Skeletal muscle cell (primary cell): ENCODE data around the gene ATP6V1G3.
"Not testable (repeated sequence)": the region's sequence is repeated elsewhere in the genome, so short reads cannot be mapped to it uniquely, and the experiment has no call there.

Source experiments
- DNase-seq: peaks from one replicate; pipeline ENCODE4 v3.0.0-alpha.2; 2010; ENCODE audit warnings: low read depth
- H3K4me3 ChIP-seq: 2 replicates; pipeline ENCODE4 v1.5.1; 2011; ENCODE audit warnings: low read depth, mild to moderate bottlenecking, control low read depth, low read length, moderate library complexity

ATP6V1G3 gene

DNA sequence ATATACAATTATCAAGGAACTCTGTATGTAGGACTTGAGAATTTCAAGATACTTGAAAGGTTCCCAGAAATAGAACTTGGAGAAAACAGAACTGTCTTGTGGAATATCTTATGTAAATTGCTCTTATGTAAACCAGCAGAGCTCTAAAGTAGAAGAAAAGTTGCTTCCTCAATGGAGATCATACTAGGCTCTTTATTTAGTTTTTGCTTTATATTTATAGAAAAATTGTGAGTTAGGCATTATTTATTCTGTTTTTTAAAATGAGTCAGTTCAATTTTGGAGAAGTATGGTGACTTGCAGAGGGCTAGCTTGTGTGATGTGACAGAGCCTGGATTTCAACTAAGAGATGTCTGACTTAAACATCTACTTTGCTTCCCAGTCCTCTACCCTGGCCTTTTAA, 40.4 kb downstream of the ATP6V1G3 start:
- no peak for DNase-seq

GRCh38 chr1:198499588-198499987, 40.9 kb downstream of the ATP6V1G3 start:
- no peak overlapping the region for H3K4me3 ChIP-seq
- no peak for DNase-seq

More for the DNA sequence above, 40.4 kb downstream of the ATP6V1G3 start:
- no peak overlapping the region for H3K4me3 ChIP-seq

DNA sequence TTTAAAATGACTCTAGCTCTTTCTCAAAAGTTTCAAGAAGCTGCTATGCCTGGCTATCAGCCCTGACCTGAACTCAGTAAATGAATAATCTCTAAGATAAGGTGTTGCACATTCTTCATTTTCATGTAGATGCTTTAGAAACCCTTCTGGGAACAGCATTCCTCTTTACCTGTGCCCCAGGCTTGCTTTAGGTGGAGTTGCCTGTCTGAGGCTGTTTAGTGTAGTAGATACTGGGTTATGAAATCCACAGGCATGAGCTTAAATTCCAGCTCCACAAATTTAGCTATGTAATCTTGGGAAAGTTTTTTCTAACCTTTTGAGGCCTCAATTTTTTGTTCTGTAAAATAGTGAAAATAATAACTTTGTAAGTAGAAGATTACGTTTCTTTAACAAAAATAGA, 41.6 kb downstream of the ATP6V1G3 start:
- H3K4me3 ChIP-seq, result no peak overlapping the region
- DNase-seq, result no peak

DNA sequence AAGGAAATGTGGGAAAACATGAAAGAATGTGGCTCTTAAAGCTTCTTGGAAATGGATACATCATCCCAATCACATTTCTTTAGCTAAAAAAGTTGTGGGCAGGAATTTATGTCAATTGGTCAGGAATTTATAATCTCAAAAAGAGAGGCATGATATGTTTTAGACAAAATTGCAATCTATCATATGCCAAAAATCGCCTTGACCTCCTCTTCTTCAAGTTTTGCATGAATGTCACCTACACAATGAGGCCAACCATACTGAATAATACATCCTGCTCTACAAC, 42.4 kb downstream of the ATP6V1G3 start:
- no peak for DNase-seq
- H3K4me3 ChIP-seq, result no peak overlapping the region

GRCh38 chr1:198497326-198498102, 43.0 kb downstream of the ATP6V1G3 start:
- H3K4me3 ChIP-seq, result no peak overlapping the region
- DNase-seq, result peak; percentile 33

DNA sequence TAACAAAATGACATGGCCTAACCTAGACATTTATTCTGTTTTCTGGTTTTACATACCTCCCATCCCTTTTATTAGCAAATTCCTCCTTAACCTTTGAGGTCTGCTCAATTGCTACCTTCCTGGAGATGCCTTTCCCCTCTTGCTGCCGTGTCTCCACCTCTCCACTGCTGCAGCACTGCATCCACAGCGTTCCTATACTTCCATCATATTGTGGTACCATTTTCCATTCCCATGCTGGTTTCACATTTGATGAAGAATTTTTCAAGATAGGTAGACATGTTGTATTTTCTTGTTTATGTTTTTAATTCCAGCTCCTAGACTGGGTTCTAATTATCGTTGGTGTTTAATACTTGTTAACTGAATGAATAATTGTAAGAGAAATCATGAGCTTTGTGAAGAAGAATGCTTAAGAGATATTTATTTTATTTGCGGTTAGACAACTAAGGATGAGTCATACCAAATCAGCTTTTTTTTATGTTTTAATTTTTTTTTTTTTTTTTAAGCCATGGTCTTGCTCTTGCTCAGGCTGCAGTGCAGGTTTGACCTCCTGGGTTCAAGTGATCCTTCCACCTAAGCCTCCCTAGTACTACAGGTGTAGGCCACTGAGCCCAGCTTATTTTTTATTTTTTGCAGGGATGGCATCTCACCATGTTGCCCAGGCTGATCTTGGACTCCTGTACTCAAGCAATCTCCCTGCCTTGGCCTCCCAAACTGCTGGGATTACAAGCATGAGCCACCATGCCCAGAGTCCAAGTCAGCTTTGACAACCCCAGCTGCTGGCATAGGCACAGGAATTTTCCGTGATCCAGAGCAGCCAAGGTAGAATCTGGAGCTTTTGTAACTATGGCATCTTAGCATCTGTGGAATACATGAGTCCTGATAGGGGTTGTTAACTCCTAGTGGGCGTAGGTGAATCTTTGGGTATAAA, 44.0 kb downstream of the ATP6V1G3 start:
- DNase-seq, result no peak

DNA sequence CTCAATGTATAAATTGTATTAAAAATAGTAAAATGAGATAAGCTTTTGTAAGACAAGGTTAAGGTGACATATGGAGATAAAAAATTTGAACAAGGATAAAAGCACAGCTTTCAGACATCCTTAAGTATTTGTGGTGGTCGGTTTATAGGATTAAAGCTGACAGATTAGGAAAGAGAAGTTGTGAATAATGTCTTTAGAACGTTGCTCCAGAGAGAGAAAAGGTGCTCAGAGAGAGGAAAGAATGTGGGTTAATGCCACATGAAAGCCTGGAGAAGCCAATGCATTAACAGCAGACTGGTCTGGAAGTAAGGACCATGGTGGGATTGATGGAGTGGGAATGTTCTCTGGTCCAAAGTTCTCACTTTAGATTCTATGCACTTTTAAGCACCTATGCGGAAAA, 44.8 kb downstream of the ATP6V1G3 start:
- no peak overlapping the region for H3K4me3 ChIP-seq
- DNase-seq, result no peak

More for the DNA sequence above, 44.0 kb downstream of the ATP6V1G3 start:
- H3K4me3 ChIP-seq, result no peak overlapping the region

- no peak overlapping the region for H3K4me3 ChIP-seq
- no peak for DNase-seq
Observed at GRCh38 chr1:198494658-198495103, 45.8 kb downstream of the ATP6V1G3 start.

GRCh38 chr1:198494139-198494538, 46.3 kb downstream of the ATP6V1G3 start:
- DNase-seq, result no peak

GRCh38 chr1:198493329-198493728, 47.2 kb downstream of the ATP6V1G3 start:
- no peak overlapping the region for H3K4me3 ChIP-seq
- DNase-seq, result no peak

More at GRCh38 chr1:198494139-198494538, 46.3 kb downstream of the ATP6V1G3 start:
- H3K4me3 ChIP-seq, result no peak overlapping the region

DNA sequence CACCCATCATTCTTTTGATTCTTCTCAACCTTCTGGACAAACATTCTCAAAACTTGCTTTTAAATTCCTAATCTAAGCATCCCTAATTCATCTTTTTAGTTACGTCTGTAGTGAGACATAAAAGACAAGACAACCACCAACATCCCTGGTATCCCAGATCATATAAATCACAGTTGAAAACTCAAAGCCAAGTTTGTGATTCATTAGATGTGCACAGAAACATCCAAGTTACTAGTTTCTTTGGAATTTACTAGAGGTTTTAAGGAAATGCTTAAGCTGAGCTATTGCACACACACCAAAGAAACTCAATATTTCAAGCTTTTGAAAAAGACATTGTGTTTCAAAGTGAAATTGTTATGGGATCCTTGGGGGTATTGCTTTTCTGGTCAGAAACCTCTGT, 47.6 kb downstream of the ATP6V1G3 start:
- H3K4me3 ChIP-seq, result no peak overlapping the region
- peak; percentile 81 for DNase-seq

- H3K4me3 ChIP-seq, result no peak overlapping the region
- no peak for DNase-seq
Observed at GRCh38 chr1:198491596-198491995, 48.9 kb downstream of the ATP6V1G3 start.

DNA sequence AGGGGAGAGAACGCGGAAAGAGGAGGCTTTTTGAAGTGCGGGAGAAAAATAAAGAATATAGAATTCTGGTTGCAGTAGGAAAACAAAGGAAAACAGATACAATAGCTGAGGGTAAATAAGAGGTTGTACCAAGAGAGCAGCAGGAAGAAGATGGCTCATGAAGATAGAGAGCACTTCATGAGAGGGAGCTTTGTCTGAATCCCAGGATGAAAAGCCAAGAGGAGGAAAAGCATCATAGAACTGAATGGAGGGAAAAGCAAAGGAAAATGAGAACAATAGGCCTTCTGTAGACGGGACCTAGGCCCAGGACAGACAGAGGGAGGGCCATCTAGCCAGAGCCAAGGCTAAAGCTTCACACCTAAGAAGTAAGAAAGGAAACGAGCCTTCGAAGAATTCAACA, 49.5 kb downstream of the ATP6V1G3 start:
- DNase-seq, result no peak
- no peak overlapping the region for H3K4me3 ChIP-seq

- DNase-seq, result no peak
- H3K4me3 ChIP-seq, result no peak overlapping the region
Observed at GRCh38 chr1:198490224-198490623, 50.3 kb downstream of the ATP6V1G3 start.

- no peak overlapping the region for H3K4me3 ChIP-seq
- DNase-seq, result no peak
Observed at GRCh38 chr1:198486903-198487302, 53.6 kb downstream of the ATP6V1G3 start.

DNA sequence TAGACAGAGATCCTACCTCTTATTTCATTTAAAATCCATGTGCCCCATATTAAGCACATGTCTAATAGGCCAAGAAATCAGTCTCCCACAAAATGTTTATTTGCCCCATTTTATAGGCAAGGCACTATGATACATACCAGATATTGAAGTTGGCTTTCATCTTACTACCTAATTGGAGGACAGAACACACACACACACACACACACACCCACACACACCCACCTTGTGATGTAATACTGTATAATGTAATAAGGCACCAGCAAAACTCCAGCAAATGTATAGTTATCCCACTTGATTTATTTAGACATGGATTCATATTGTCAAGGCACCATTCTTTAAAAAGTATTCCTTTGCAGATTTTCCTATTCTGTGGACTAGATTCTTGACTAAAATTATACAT, 56.8 kb downstream of the ATP6V1G3 start:
- no peak overlapping the region for H3K4me3 ChIP-seq
- DNase-seq, result no peak

DNA sequence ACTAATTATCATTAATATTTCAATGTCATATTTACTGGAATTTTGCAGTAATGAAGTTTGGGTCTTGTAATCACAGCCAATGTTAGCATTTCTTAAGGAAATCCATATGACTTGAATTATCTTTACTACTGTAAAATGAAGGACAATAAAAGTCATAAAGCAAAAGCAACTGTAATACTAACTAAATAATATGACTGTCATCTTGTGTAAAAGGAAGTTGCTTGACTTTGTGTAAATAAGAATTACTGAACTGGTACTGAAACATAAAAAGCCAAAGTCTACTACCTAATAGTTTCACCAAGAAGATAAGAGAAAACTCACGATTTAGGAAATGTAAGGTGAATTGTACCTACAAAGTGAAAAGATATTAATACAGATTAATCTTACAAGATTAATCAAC, 57.5 kb downstream of the ATP6V1G3 start:
- no peak overlapping the region for H3K4me3 ChIP-seq
- DNase-seq, result no peak

DNA sequence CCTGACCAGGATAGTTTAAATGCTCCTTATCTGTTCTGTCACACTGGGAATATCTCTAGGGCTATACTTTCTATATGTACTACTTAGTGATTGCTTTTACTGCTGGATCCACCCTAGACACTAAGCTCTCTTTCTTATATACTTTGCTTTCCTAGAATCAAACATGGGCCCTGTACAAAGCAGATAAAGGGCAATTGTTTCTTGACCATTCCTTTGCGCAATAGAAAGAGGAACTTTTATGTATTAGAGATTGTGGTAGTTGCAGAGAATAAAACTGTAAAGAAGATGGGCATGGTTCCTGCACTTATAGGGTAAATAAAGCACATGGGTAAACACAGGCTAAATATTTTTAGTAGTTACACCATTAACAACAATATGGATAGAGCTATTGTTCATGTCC, 58.8 kb downstream of the ATP6V1G3 start:
- H3K4me3 ChIP-seq, result no peak overlapping the region
- no peak for DNase-seq

GRCh38 chr1:198480876-198481275, 59.6 kb downstream of the ATP6V1G3 start:
- H3K4me3 ChIP-seq, result no peak overlapping the region
- no peak for DNase-seq

GRCh38 chr1:198477354-198477753, 63.1 kb downstream of the ATP6V1G3 start:
- H3K4me3 ChIP-seq, DNase-seq: not testable (repeated sequence)
